Neural cell (in vitro differentiated cells): ENCODE data around the gene PICALM. TPM values are rescaled to one million over a fixed set of nuclear protein-coding genes. Genes with fewer than 3 reads are reported as not detected.

Source experiments
- H2AFZ ChIP-seq: fragments of 200-600, 300-800 bp; sonication (generic), shearing (Covaris generic); 2 replicates; pipeline ENCODE4 v1.6.0; 2014; ENCODE audit warnings: low read depth, mild to moderate bottlenecking, antibody characterized with exemption, low read length, moderate library complexity
- H3F3A ChIP-seq: fragments of 200-600 bp; shearing (Covaris generic); 2 replicates; pipeline ENCODE4 v1.6.1; 2016; ENCODE audit warnings: mild to moderate bottlenecking, moderate library complexity, mixed read lengths, antibody characterized with exemption, low read length; ENCODE audit not compliant: insufficient read depth, poor library complexity, severe bottlenecking
- H3K27ac ChIP-seq: fragments of 200-600, 300-800 bp; sonication (generic), shearing (Covaris generic); 2 replicates; pipeline ENCODE4 v1.5.1; 2014; ENCODE audit warnings: mild to moderate bottlenecking, low read length, moderate library complexity
- H3K27me3 ChIP-seq: fragments of 300-800, 200-600 bp; sonication (generic), shearing (Covaris generic); 2 replicates; pipeline ENCODE4 v1.6.0; 2014; ENCODE audit warnings: mild to moderate bottlenecking, low read depth, low read length, moderate library complexity; ENCODE audit not compliant: insufficient read depth
- H3K36me3 ChIP-seq: fragments of 300-800, 200-600 bp; sonication (generic), shearing (Covaris generic); 2 replicates; pipeline ENCODE4 v1.5.1; 2014; ENCODE audit warnings: mild to moderate bottlenecking, antibody characterized with exemption, low read length, moderate library complexity; ENCODE audit not compliant: insufficient read depth
- H3K4me2 ChIP-seq: fragments of 300-800, 200-600 bp; sonication (generic), shearing (Covaris generic); 2 replicates; pipeline ENCODE4 v1.6.0; 2014; ENCODE audit warnings: mild to moderate bottlenecking, low read length
- H3K4me3 ChIP-seq: fragments of 300-800, 200-600 bp; sonication (generic), shearing (Covaris generic); 2 replicates; pipeline ENCODE4 v1.5.1; 2014; ENCODE audit warnings: mild to moderate bottlenecking, low read length, moderate library complexity
- H3K79me2 ChIP-seq: fragments of 200-600 bp; shearing (Covaris generic); replicated peaks from 2 replicates; pipeline ENCODE4 v1.6.0; 2014; ENCODE audit warnings: mild to moderate bottlenecking, low read length, moderate library complexity; ENCODE audit not compliant: insufficient read depth
- H3K9ac ChIP-seq: fragments of 300-800, 200-600 bp; sonication (generic), shearing (Covaris generic); 2 replicates; pipeline ENCODE4 v1.6.1; 2016; ENCODE audit warnings: mild to moderate bottlenecking, low read length, mixed read lengths
- H3K9me2 ChIP-seq: fragments of 200-600 bp; shearing (Covaris generic); 2 replicates; pipeline ENCODE4 v1.6.1; 2016; ENCODE audit warnings: mild to moderate bottlenecking, low read length, mixed read lengths; ENCODE audit not compliant: insufficient read depth
- H3K9me3 ChIP-seq: fragments of 200-600, 300-800 bp; sonication (generic), shearing (Covaris generic); 2 replicates; pipeline ENCODE4 v1.6.1; 2016; ENCODE audit warnings: mild to moderate bottlenecking, mixed run types, low read length, moderate library complexity, mixed read lengths
- H4K20me1 ChIP-seq: fragments of 200-600 bp; shearing (Covaris generic); 2 replicates; pipeline ENCODE4 v1.6.1; 2016; ENCODE audit warnings: mild to moderate bottlenecking, mixed run types; ENCODE audit not compliant: insufficient read depth
- EP300 ChIP-seq: fragments of 450-650 bp; conservative IDR thresholded peaks from 2 replicates; pipeline ENCODE4 v1.6.1; 2014; ENCODE audit warnings: antibody characterized with exemption, mild to moderate bottlenecking, moderate library complexity; ENCODE audit not compliant: poor library complexity, severe bottlenecking
- EZH2 ChIP-seq: fragments of 200-600, 300-800 bp; shearing (Covaris generic), sonication (generic); IDR thresholded peaks from 2 replicates; pipeline ENCODE4 v1.6.1; 2014; ENCODE audit warnings: antibody characterized with exemption, low read length, borderline replicate concordance, mild to moderate bottlenecking; ENCODE audit not compliant: insufficient read depth, poor library complexity, severe bottlenecking
- MXI1 ChIP-seq: fragments of 450-650 bp; conservative IDR thresholded peaks from 2 replicates; pipeline ENCODE4 v1.6.1; 2014; ENCODE audit warnings: antibody characterized with exemption, mild to moderate bottlenecking; ENCODE audit not compliant: poor library complexity, severe bottlenecking
- POLR2AphosphoS5 ChIP-seq: IDR thresholded peaks from 2 replicates; pipeline ENCODE4 v1.6.1; 2012
- RAD21 ChIP-seq: fragments of 450-650 bp; conservative IDR thresholded peaks from 2 replicates; pipeline ENCODE4 v1.6.1; 2014; ENCODE audit warnings: antibody characterized with exemption, mild to moderate bottlenecking, moderate library complexity
- SMC3 ChIP-seq: fragments of 450-650 bp; conservative IDR thresholded peaks from 2 replicates; pipeline ENCODE4 v1.6.1; 2014; ENCODE audit warnings: antibody characterized with exemption, mild to moderate bottlenecking, moderate library complexity; ENCODE audit not compliant: poor library complexity
- TAF1 ChIP-seq: IDR thresholded peaks from 2 replicates; pipeline ENCODE4 v1.6.1; 2012; ENCODE audit warnings: low read depth
- polyA plus RNA-seq: library from polyadenylated mRNA; depleted of rRNA; stranded (reverse); fragments of >200 nt; gene quantifications from 2 replicates; pipeline ENCODE4 v1.2.3, GENCODE V29; 2014
- TF ChIP-seq, protein P1 (sequence below): IDR thresholded peaks from 2 replicates; pipeline ENCODE4 v1.6.1; 2012; ENCODE audit warnings: borderline replicate concordance
- TF ChIP-seq, protein P2 (sequence below): fragments of 450-650 bp; IDR thresholded peaks from 2 replicates; pipeline ENCODE4 v1.5.1; 2014; ENCODE audit warnings: antibody characterized with exemption, mild to moderate bottlenecking, moderate library complexity; ENCODE audit not compliant: poor library complexity, severe bottlenecking

Gene PICALM
- polyA plus RNA-seq, 1 donor from 2014 or later, result 161 TPM

DNA sequence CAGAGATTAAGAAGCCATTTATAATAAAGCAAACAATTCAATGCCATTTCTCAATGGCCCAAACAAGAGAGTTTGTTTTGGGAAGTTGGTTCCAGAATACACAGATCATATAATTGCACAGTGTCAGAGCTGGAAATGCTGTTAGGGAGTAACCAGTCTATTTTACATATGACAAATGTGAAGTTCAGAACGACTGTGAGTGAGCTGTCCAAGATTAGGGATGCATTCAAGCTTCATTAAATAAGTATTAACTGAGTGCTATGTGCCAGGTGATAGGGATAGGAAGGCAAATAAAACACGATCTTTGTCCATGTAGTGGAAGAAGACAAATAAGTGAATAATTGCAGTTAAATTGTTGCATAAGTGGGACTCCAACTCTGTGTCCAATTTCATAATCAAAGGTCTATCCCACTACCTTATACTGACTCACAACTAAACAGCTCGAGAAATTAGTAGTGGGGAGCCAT, 33.1 kb upstream of the PICALM start:
- no peaks in the 10 kb centered on the region for H4K20me1 ChIP-seq
- no peak overlapping the region for H2AFZ ChIP-seq
- H3K27ac ChIP-seq, result no peak overlapping the region
- H3K4me3 ChIP-seq, result no peak overlapping the region
- no peaks in the 10 kb centered on the region for H3K9me3 ChIP-seq
- H3K4me2 ChIP-seq, result no peak overlapping the region
- H3K9ac ChIP-seq, result no peak overlapping the region
- no peaks in the 10 kb centered on the region for H3K79me2 ChIP-seq
- TF ChIP-seq RAD21 (no peak), EP300 (no peak), POLR2AphosphoS5 (no peak), TAF1 (no peak), EZH2 (no peak), MXI1 (no peak)
- TF ChIP-seq, protein P1, sequence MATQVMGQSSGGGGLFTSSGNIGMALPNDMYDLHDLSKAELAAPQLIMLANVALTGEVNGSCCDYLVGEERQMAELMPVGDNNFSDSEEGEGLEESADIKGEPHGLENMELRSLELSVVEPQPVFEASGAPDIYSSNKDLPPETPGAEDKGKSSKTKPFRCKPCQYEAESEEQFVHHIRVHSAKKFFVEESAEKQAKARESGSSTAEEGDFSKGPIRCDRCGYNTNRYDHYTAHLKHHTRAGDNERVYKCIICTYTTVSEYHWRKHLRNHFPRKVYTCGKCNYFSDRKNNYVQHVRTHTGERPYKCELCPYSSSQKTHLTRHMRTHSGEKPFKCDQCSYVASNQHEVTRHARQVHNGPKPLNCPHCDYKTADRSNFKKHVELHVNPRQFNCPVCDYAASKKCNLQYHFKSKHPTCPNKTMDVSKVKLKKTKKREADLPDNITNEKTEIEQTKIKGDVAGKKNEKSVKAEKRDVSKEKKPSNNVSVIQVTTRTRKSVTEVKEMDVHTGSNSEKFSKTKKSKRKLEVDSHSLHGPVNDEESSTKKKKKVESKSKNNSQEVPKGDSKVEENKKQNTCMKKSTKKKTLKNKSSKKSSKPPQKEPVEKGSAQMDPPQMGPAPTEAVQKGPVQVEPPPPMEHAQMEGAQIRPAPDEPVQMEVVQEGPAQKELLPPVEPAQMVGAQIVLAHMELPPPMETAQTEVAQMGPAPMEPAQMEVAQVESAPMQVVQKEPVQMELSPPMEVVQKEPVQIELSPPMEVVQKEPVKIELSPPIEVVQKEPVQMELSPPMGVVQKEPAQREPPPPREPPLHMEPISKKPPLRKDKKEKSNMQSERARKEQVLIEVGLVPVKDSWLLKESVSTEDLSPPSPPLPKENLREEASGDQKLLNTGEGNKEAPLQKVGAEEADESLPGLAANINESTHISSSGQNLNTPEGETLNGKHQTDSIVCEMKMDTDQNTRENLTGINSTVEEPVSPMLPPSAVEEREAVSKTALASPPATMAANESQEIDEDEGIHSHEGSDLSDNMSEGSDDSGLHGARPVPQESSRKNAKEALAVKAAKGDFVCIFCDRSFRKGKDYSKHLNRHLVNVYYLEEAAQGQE, result no peak
- TF ChIP-seq, protein P2, sequence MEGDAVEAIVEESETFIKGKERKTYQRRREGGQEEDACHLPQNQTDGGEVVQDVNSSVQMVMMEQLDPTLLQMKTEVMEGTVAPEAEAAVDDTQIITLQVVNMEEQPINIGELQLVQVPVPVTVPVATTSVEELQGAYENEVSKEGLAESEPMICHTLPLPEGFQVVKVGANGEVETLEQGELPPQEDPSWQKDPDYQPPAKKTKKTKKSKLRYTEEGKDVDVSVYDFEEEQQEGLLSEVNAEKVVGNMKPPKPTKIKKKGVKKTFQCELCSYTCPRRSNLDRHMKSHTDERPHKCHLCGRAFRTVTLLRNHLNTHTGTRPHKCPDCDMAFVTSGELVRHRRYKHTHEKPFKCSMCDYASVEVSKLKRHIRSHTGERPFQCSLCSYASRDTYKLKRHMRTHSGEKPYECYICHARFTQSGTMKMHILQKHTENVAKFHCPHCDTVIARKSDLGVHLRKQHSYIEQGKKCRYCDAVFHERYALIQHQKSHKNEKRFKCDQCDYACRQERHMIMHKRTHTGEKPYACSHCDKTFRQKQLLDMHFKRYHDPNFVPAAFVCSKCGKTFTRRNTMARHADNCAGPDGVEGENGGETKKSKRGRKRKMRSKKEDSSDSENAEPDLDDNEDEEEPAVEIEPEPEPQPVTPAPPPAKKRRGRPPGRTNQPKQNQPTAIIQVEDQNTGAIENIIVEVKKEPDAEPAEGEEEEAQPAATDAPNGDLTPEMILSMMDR, result no peak
- H3K9me2 ChIP-seq, result no peaks in the 10 kb centered on the region
- no peaks in the 10 kb centered on the region for H3K36me3 ChIP-seq
- H3F3A ChIP-seq, result no peaks in the 10 kb centered on the region
- no peaks in the 10 kb centered on the region for H3K27me3 ChIP-seq

DNA sequence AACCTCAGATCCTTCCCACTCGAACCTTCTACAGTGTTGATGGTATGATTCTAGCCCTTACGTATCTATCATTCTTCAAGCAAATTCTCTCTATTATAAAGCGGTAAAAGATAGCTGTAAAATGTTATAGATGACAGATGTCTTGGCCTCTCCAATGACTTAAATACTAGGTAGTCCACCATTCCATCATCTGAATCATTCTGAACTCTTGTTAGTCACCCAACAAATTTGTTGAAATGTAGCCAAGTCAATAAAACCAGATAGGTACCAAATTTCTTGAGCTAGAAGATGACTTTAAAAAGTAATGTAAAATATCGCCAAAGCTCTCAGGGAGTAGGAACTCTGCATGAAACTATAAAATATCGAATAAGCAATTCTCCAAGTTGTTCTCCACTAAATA, 32.6 kb upstream of the PICALM start:
- H3K4me3 ChIP-seq, result no peak overlapping the region
- H3K9me2 ChIP-seq, result no peaks in the 10 kb centered on the region
- H3K9ac ChIP-seq, result no peak overlapping the region
- no peaks in the 10 kb centered on the region for H3K36me3 ChIP-seq
- H4K20me1 ChIP-seq, result no peaks in the 10 kb centered on the region
- H3F3A ChIP-seq, result no peaks in the 10 kb centered on the region
- no peak overlapping the region for H3K27ac ChIP-seq
- no peak overlapping the region for H3K4me2 ChIP-seq
- TF ChIP-seq EZH2, result no peak
- TF ChIP-seq, protein P1, result no peak
- no peak for TF ChIP-seq SMC3
- TF ChIP-seq MXI1, result no peak
- TF ChIP-seq TAF1, result no peak
- TF ChIP-seq EP300, result no peak
- TF ChIP-seq, protein P2, result no peak
- no peak for TF ChIP-seq RAD21
- H3K9me3 ChIP-seq, result no peaks in the 10 kb centered on the region
- no peaks in the 10 kb centered on the region for H3K27me3 ChIP-seq
- H2AFZ ChIP-seq, result no peak overlapping the region
- H3K79me2 ChIP-seq, result no peaks in the 10 kb centered on the region
